GM18868 (cell line): ENCODE data around the gene BCAT1.
A peak's percentile ranks its signal among the peaks of the same experiment; 100 is the strongest.
"Not testable (repeated sequence)": the region's sequence is repeated elsewhere in the genome, so short reads cannot be mapped to it uniquely, and the experiment has no call there.

Source experiments
- ATAC-seq: cut with Tn5 transposase; IDR thresholded peaks from one replicate; pipeline ENCODE4 v1.9.1; 2021; ENCODE audit warnings: mild to moderate bottlenecking, moderate library complexity; ENCODE audit not compliant: unreplicated experiment

The BCAT1 gene

GRCh38 chr12:24860546-24860945 lies 88.4 kb downstream of the BCAT1 start:
- no peak for ATAC-seq

- no peak for ATAC-seq
These were observed 92.4 kb downstream of the BCAT1 start for GRCh38 chr12:24856541-24856940.

GRCh38 chr12:24854908-24855307 lies 94.0 kb downstream of the BCAT1 start:
- ATAC-seq: no peak

- ATAC-seq: no peak
These were observed 94.9 kb downstream of the BCAT1 start for GRCh38 chr12:24854017-24854416.

DNA sequence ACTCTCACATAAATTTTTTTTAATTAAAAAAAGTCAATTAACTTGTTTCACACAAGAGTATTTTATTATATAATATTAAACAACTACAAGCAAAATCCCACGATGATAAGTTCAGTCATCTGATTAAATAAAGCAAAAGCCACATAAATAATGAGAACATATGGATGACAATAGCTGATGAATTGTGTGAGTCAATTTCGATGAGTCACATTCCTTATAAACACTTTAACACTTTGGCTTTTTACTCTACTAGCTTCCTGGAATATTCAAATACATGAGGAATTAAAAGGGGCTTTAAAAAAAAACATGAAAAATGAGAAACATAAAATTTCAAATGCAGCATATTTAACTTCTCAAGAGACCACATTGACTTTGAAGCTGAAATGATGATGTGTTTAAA lies 95.3 kb downstream of the BCAT1 start:
- ATAC-seq: no peak

DNA sequence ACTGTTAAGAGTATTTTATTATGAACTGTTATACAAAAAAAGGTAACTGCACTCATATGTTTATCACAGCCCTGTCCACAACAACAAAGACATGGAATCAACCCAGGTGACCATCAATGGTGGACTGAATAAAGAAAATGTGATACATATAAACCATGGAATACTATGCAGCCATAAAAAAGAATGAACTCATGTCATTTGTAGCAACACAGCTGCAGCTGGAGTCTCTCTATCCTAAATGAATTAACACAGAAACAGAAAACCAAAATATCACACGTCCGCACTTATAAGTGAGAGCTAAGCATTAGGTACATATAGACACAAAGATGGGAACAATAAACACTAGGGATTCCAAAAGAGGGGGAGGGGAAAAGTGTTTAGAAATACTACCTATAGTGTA lies 95.8 kb downstream of the BCAT1 start:
- ATAC-seq: no peak

DNA sequence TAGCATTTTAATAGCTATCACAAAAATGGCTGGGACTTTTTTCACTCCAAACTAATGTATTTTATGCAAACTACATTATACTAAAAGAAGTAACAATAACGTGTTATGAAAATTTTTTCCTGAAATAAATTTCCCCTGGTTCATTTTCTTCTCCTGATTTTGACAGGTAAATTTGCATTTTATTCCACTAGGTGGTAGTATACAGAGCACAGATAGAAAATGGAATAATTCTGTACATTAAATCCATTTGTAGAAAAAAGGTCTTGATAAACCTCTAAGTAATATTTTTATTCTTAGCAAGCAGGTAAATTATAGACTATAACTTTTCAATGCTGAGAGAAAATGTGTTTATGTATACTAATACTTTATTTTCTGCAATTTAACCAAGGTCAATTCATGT lies 96.5 kb downstream of the BCAT1 start:
- no peak for ATAC-seq

DNA sequence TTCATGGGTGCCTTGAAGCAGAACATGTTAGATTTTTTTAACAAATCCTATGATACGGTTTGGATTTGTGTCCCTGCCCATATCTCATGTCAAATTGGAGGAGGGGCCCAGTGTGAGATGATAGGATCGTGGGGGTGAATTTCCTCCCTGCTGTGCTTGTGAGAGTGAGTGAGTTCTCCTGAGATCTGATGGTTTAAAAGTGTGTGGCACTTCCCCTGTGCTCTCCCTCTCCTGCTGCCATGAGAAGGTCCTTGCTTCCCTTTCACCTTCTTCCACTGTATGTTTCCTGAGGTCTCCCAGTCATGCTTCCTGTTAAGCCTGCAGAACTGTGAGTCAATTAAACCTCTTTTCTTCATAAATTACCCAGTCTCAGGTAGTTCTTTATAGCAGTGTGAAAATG lies 97.0 kb downstream of the BCAT1 start:
- ATAC-seq: not testable (repeated sequence)

- ATAC-seq: no peak
These were observed 97.6 kb downstream of the BCAT1 start for GRCh38 chr12:24851341-24851740.

GRCh38 chr12:24850496-24850895 lies 98.4 kb downstream of the BCAT1 start:
- no peak for ATAC-seq

- no peak for ATAC-seq
These were observed 99.9 kb downstream of the BCAT1 start for GRCh38 chr12:24848941-24849477.

DNA sequence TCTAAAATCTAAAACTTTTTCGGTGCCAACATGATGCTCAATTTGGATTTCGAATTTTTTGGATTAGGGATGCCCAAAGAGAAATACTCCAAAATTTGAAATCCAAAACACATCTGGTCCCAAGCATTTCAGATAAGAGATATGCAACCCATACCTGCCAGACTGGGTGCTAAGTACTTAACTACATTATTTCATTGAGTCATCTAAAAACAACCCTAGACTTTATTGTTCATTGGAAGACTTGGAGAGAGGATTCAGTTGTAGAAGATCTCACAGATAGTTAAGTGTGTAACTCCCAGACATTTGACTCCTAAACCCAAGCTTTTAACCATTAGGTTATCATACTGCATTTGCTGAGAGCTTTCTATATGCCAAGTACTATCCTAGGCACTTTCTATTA lies 102.2 kb downstream of the BCAT1 start:
- ATAC-seq: no peak

- ATAC-seq: no peak
These were observed 103.3 kb downstream of the BCAT1 start for GRCh38 chr12:24845615-24846014.

DNA sequence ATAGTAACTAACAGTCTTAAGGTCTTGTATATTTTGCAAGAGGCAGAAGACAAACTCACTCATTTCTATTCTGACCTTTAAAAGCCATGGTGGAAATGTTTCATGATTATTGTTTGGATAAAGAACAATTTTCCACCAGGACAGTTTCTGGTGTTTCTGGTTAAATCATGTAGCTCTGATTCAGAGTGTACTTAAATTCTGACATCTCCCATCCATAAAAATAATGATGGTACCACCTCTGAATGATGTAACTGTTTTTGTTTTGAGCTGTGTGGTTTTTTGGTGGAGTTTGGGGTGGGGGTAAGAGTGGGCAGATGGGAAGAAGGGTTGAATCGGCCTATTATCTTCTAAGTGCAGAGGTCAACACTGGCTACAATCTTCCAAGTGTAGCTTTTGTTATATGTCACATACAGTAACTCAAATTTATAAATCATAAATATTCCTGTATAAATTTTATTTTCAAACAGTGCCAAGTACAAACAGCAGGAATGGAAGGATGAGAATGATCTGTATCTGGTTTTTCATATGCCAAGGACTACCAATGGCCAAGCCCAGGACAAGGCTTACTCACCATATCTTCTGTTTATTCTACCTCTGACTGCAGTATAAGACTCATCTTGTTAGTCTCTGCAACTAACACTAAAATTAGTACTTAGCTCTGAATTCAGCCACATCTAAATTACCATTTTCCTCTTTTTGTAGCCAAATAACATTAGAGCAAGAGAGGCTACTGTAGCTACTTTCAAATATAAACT lies 108.7 kb downstream of the BCAT1 start:
- ATAC-seq: no peak

DNA sequence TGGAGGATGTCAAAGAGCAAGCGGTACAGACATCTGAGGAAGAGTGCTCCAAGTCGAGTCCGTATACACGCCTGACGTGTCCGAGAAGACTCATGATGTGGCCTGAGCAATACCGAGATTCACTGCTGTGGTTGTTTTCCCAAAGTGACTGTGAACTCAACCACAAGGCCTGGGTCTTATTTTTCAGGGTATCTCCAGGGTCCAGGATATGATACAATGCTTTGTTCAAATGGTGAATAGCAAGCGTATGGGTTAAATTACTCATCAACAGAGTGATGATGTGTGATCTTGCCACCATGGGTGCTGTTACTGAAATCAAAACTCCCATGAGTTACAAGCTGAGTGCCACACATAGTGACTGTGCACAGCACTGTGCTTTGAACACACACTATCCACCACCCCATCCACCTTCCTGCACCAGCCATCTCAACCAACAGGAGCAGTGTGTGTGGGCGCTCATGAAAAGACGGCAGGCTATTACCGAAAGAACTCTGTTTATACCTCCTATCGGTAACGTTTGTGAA lies 109.6 kb downstream of the BCAT1 start:
- peak; percentile 90 for ATAC-seq

- peak; percentile 38 for ATAC-seq
These were observed 110.4 kb downstream of the BCAT1 start for GRCh38 chr12:24838531-24838950.

- ATAC-seq: no peak
These were observed 113.5 kb downstream of the BCAT1 start for GRCh38 chr12:24835377-24835776.

GRCh38 chr12:24833513-24833912 lies 115.4 kb downstream of the BCAT1 start:
- ATAC-seq: no peak

DNA sequence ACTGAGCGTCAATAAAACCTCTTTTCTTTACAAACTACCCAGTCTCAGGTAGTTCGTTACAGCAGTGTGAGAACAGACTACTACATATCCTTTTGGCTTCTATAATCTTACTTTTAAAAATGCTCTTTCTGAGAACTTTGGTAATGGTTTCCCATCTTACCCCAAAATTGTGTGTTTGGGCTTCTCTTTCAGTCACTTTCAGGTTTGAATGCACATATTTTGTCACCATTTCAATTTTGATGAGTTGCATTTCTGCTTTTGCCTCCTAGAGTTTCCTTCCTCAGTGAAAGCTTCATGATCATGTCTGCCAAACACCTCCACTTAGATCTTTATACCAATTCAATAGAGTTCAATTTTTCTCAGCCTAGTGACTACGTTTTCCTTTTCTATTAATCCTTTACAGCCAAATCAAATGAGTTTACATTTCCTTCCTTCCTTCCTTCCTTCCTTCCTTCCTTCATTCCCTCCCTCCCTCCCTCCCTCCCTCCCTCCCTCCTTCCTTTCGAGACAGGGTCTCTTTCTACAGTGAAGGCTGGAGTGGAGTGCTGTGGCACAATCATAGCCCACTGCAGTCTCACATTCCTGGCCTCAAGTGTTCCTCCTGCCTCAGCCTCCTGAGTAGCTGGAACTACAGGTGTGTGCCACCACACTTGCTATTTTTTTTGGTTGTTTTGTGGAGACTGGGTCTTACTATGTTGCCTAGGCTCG lies 124.9 kb downstream of the BCAT1 start:
- ATAC-seq: peak; percentile 35

DNA sequence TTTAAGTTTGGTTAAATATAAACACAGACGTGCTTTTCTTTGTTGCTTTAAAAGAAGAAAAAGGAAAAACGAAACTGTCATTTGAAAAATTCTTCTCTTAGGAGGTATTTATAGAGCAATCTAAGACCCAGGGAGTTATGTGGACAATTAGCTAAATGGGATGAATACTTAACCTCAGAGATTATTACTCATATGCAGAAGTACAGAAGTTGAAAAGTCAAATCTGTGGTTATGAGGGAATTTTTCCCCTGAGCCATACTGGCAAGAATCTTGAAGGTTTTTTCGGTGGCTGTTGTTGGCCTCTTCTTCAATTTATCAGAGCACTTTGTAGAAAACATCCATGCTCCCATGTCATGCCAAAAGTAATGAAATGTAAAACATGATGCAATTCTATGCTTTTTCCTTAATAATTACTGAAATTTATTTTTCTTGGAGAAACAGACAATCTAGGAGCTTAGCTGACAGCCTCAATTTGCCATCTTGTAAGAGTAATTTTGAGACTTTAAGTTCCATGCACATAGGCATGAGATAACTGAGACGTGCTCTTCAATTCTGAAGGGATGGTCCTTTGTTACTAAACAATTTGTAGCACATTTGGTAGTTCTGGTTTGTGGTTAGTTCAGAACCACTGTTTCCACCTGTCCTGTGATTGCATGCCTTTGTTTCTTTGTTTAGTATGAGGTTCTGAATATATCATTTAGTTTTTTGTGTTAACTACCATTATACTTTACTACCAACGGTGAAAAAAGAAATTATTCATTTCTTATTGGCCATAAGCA lies 126.6 kb downstream of the BCAT1 start:
- peak; percentile 79 for ATAC-seq

DNA sequence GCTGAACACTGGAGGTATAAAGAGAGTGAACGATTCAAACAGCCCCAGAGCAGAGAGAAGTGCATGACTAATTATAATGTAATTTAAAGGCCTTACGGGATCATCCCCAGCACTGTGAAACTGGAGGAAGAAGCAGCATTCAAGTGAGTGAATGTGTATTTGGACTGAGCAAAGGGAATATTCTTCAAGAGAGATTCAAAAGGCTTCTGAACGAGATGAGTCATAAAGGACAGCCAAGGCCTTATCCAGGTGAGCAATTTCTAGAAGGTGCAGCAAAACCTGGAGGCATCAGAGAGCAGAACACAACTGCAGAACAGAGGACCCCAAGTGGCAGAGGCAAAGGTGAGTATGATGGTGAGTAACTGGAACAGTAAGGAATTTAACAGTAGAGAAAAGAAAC lies 127.2 kb downstream of the BCAT1 start:
- ATAC-seq: peak; percentile 59
